Prostate gland (tissue), 2 donors: ENCODE data around the gene HTR3B.
A peak's percentile ranks its signal among the peaks of the same experiment; 100 is the strongest.

Experiments used
- POLR2A ChIP-seq: fragments of 450-650 bp; IDR thresholded peaks from one replicate; pipeline ENCODE4 v1.6.1; 2016; ENCODE audit warnings: antibody characterized with exemption, mild to moderate bottlenecking
- TF ChIP-seq, protein P1 (sequence below), 4 experiments: fragments of 200-600 bp in 2 of 4; fragments of 450-650 bp in 2 of 4; sonication (generic) in 2 of 4; IDR thresholded peaks; 1 replicate in 3 of 4; 2 replicates in 1 of 4; pipeline ENCODE4 v1.5.1; 2016 to 2019; ENCODE audit warnings: antibody characterized with exemption in 4 of 4, mild to moderate bottlenecking in 2 of 4, moderate library complexity in 2 of 4

DNA sequence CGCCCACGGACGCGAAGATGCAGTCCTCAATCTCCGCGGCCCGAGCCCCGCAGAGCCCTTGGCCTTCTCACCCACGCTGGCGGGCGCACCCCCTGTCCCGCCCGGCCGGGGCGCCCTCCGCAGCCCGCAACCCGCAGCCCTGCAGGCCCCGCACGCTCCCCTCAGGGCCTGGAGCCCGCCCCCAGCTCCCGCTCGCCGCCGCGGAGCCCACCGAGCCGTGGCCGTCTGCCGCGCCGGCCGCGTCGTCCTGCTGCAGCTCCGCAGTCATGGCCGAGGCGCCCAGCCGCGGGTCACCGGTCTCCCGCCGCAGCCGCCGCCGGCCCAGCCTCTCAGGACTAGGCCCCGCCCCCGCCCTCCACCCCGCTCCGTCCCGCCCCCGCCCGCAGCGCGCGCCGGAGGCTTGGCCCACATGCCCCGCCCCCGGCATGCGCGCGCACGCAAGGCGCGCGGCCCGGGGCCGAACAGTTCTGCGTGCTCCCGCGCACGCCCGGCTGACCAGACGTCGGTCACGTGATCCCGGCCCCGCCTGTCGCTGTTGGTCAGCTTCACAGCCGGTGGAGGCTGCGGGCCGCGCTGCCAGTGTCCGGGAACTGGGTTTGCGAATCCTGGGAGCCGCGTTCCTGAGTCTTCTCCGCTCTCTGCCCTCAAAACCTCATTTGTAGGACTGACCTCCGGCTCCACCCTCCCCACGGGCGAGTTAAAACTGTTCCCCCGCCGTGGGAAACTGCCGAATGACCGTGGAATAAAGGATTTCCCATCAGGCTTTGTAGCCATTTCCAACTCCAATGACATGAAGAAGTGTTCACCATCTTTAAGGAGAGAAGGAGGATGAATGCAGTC, 29.1 kb upstream of the HTR3B start, which contains the start of gene USP28:
- TF ChIP-seq, protein P1, sequence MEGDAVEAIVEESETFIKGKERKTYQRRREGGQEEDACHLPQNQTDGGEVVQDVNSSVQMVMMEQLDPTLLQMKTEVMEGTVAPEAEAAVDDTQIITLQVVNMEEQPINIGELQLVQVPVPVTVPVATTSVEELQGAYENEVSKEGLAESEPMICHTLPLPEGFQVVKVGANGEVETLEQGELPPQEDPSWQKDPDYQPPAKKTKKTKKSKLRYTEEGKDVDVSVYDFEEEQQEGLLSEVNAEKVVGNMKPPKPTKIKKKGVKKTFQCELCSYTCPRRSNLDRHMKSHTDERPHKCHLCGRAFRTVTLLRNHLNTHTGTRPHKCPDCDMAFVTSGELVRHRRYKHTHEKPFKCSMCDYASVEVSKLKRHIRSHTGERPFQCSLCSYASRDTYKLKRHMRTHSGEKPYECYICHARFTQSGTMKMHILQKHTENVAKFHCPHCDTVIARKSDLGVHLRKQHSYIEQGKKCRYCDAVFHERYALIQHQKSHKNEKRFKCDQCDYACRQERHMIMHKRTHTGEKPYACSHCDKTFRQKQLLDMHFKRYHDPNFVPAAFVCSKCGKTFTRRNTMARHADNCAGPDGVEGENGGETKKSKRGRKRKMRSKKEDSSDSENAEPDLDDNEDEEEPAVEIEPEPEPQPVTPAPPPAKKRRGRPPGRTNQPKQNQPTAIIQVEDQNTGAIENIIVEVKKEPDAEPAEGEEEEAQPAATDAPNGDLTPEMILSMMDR (IDR thresholded peaks at IDR 0.05): peak in 1 of 4 experiments; percentile 14
- TF ChIP-seq POLR2A: peak; percentile 71
